Fibroblast of mammary gland (primary cell): ENCODE measurements around the gene IGFN1.

Experiments used
- DNase-seq: peaks from one replicate; pipeline ENCODE4 v3.0.0-alpha.2; 2010; ENCODE audit warnings: low read depth
- H3K4me3 ChIP-seq: 2 replicates; pipeline ENCODE4 v1.5.1; 2011; ENCODE audit warnings: low read depth, mild to moderate bottlenecking, low read length, moderate library complexity; ENCODE audit not compliant: control insufficient read depth
- CTCF ChIP-seq: conservative IDR thresholded peaks from 2 replicates; pipeline ENCODE4 v1.5.1; 2011; ENCODE audit warnings: low read depth, low read length, inconsistent platforms; ENCODE audit not compliant: control insufficient read depth, insufficient read depth

IGFN1 gene

GRCh38 chr1:201268604-201269151 is 78.1 kb downstream of the IGFN1 start:
- H3K4me3 ChIP-seq = no peak overlapping the region
- DNase-seq = peak; percentile 91
- TF ChIP-seq CTCF = no peak

GRCh38 chr1:201269281-201269680 is 78.7 kb downstream of the IGFN1 start:
- no peak for TF ChIP-seq CTCF
- H3K4me3 ChIP-seq = no peak overlapping the region
- no peak for DNase-seq

- DNase-seq = no peak
- H3K4me3 ChIP-seq = no peak overlapping the region
- no peak for TF ChIP-seq CTCF
Observed at GRCh38 chr1:201269900-201270410, 79.3 kb downstream of the IGFN1 start.

- no peak for TF ChIP-seq CTCF
- DNase-seq = no peak
- H3K4me3 ChIP-seq = no peak overlapping the region
Observed at GRCh38 chr1:201270616-201271390, 80.2 kb downstream of the IGFN1 start.

- H3K4me3 ChIP-seq = no peak overlapping the region
- no peak for DNase-seq
- TF ChIP-seq CTCF = no peak
Observed at GRCh38 chr1:201272799-201273198, 82.2 kb downstream of the IGFN1 start.

GRCh38 chr1:201274616-201275252 is 84.1 kb downstream of the IGFN1 start:
- no peak for TF ChIP-seq CTCF

More at GRCh38 chr1:201274616-201275252, 84.1 kb downstream of the IGFN1 start:
- no peak for DNase-seq
- no peak overlapping the region for H3K4me3 ChIP-seq
